GM19467 (cell line): ENCODE data around the gene MCAM.

ENCODE experiments used
- ATAC-seq: cut with Tn5 transposase; IDR thresholded peaks from one replicate; pipeline ENCODE4 v1.9.1; 2021; ENCODE audit warnings: mild to moderate bottlenecking, moderate library complexity; ENCODE audit not compliant: unreplicated experiment

The MCAM gene

GRCh38 chr11:119267645-119268044 lies 49.3 kb downstream of the MCAM start:
- no peak for ATAC-seq

DNA sequence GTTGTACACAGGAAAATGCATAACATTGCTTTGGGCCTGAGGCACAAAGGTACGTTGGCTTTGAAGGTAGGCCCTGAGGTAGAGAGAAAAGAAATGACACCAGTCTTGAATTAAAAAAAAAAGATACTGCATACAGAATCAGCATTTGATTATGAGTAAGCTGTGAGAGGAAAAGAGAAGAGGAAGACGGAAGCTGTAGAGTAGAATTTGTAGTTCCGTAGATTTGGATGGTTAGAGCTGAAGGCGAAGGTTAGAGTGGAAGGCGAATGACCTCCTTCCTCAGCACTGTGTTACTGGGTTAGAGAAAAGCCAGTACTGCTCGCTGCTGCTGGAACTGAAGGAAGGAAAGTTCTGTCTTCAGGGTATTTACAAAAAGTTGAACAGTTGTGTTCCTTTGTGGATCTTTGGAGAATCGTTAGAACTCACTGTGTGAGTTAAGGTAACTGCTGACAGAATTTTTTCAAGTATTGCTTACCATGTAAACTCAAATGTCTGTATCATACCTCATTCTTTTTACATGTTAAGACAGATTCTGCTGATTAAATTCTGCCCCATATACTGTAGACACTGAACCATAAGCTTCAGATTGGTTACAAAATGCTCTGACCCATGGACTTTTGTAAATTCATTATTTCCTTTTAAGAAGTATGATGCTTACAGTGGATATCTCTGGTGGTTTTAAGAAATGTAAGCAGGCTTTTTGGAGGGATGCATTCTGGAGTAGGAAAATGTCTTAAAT lies 50.2 kb downstream of the MCAM start:
- no peak for ATAC-seq

DNA sequence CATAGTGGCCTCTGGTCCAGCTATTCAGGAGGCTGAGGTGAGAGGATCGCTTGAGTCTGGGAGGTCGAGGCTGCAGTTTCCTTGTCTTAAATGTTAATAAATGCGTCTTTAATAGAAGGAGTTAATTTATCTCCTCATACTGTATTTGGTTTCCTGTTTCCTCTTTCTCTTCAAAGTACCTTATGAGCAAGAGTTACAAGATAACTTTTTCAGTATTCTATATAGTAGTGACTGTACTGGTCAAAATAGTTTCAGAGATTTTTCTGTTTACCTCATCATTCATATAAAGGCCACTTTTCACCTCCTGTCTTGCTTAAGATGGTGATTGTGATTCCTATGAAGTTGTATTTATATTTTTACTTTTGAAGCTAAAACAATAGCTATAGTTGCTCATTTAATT lies 50.9 kb downstream of the MCAM start:
- ATAC-seq = no peak

GRCh38 chr11:119263352-119263940 lies 53.5 kb downstream of the MCAM start:
- no peak for ATAC-seq

- ATAC-seq = no peak
Measured at GRCh38 chr11:119262668-119263351, 54.1 kb downstream of the MCAM start.

DNA sequence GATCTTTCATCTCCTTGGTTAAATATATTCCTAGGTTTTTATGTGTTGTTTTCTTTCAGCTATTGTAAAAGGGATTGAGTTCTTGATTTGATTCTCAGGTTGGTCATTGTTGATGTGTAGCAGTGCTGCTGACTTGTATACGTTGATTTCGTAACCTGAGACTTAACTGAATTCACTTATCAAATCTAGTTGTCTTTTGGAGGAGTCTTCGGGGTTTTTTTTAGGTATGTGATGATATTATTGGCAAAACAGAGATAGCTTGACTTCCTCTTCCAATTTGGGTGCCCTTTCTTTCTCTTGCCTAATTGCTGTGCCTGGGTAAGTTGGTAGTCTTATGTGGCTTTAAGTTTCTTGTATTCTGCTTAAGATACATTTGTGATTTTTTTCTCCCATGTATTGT lies 57.9 kb downstream of the MCAM start:
- no peak for ATAC-seq
